ENCODE data around the gene TMEM62. TPM values are rescaled to one million over a fixed set of nuclear protein-coding genes. Genes with fewer than 3 reads are reported as not detected.

TMEM62 gene
- total and polyA plus RNA-seq, 9 of the 15 experiments (the other 6 are each of a cell fraction or from before 2014, with no cell fraction given): 4.4 to 16.6 (median 11.1) TPM

- TF ChIP-seq HES1 (IDR thresholded peaks at IDR 0.05; ENCODE audit: low read depth): no peak
- no peak for TF ChIP-seq RFX5 (IDR thresholded peaks at IDR 0.05; ENCODE audit: low read depth, low read length)
- TF ChIP-seq ZNF232 (CRISPR knock-in tag; IDR thresholded peaks at IDR 0.05): no peak
- no peak for TF ChIP-seq JUN (IDR thresholded peaks at IDR 0.05; ENCODE audit: borderline replicate concordance, low read depth, low read length)
- no peak for TF ChIP-seq JUN (CRISPR knock-in tag; IDR thresholded peaks at IDR 0.05; ENCODE audit: borderline replicate concordance)
- no peak for TF ChIP-seq MNT (conservative IDR thresholded peaks at IDR 0.05)
These were observed 73.6 kb downstream of the TMEM62 start (continued) for GRCh38 chr15:43207024-43207423.

All from K562 (cell line).